ENCODE data around the gene SIGLEC12. TPM values are rescaled to one million over a fixed set of nuclear protein-coding genes. Genes with fewer than 3 reads are reported as not detected.
"Not testable (repeated sequence)": the region's sequence is repeated elsewhere in the genome, so short reads cannot be mapped to it uniquely, and the experiment has no call there.

Gene SIGLEC12
- total and polyA plus RNA-seq, 8 donors, result 0.12 to 0.19 (median 0.14) TPM; not detected in 5

DNA sequence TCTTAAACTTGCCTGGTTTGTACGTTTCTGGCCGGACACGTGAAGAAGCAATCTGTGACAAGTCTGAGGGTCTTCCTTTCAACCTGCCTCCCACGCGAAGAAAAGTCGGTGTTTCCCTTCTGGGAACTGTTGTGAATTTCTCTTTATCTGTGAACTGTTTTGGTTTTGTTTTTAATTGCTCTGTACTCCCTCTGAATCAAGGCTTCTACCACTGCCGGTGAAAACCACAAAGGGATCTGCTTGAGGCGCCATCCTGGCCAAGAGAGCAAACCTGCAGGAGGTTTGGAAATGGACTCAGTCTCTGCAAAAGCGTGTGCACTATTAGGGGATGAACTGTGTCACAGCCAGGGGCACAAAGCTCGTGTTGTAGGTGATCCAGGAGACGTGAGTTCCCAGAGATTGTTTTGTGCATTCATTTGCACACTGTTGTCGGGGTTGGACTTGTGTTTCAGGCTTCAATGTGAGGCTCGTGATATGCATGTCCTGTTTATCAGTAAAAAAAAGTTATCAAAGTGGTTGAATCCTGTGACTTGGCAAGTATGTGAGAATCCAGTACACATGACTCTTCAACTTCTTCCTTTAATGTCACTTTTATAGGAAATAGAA is 53.1 kb downstream of the SIGLEC12 start:
- no peaks in the 10 kb centered on the region for H3K9me3 ChIP-seq
- FAIRE-seq (no peak), ATAC-seq (no peak), DNase-seq (no peak)
- H3K27ac ChIP-seq, result no peak overlapping the region
- WGBS, 2 donors, result 48 to 55% methylated on average over 13 of the region's 13 CpGs
- no peak for TF ChIP-seq CTCF (IDR thresholded peaks at IDR 0.05)
- intact Hi-C loops (cut with DNase I), result no loop called here
- H3K27me3 ChIP-seq, result no peaks in the 10 kb centered on the region
- H3K36me3 ChIP-seq, result no peaks in the 10 kb centered on the region
- no peaks in the 10 kb centered on the region for H3K4me1 ChIP-seq
- no peak overlapping the region for H3K4me3 ChIP-seq

DNA sequence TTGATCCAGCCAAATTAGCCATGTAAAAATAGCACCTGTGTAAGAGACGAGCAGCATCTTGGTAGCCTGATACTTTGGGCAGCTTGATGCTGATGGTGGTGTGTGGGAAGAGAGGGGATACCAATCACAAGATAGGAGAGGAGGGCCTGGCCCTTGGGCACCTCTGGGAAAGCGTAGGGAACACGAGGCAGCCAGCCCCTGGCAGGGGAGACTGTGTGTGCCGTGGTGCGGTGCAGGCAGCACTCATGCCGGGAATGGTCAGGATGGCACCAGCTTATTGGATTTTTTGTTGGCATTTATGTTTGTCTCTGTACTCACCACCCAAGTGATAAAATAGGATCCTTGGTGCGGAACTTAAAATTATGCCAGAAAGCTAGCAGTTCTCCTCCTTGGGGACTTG is 53.6 kb downstream of the SIGLEC12 start:
- DNase-seq (no peak), ATAC-seq (no peak), FAIRE-seq (no peak)
- Histone ChIP-seq H3K9me3 (no peaks in the 10 kb centered on the region), H3K4me1 (no peaks in the 10 kb centered on the region), H3K27ac (no peak overlapping the region), H3K4me3 (no peak overlapping the region), H3K36me3 (no peaks in the 10 kb centered on the region), H3K27me3 (no peaks in the 10 kb centered on the region)
- 58 to 64% methylated on average over 7 of the region's 7 CpGs for WGBS, 2 donors
- TF ChIP-seq CTCF (IDR thresholded peaks at IDR 0.05), result no peak
- intact Hi-C loops (cut with DNase I), result no loop called here

GRCh38 chr19:51447510-51447909 is 54.1 kb downstream of the SIGLEC12 start:
- intact Hi-C loops (cut with DNase I); ATAC-seq; H3K36me3 ChIP-seq; DNase-seq; FAIRE-seq; H3K9me3 ChIP-seq; H3K27ac ChIP-seq; H3K27me3 ChIP-seq; H3K4me3 ChIP-seq; H3K4me1 ChIP-seq: not testable (repeated sequence)
- 56 to 71% methylated on average over 3 of the region's 3 CpGs for WGBS, 2 donors

DNA sequence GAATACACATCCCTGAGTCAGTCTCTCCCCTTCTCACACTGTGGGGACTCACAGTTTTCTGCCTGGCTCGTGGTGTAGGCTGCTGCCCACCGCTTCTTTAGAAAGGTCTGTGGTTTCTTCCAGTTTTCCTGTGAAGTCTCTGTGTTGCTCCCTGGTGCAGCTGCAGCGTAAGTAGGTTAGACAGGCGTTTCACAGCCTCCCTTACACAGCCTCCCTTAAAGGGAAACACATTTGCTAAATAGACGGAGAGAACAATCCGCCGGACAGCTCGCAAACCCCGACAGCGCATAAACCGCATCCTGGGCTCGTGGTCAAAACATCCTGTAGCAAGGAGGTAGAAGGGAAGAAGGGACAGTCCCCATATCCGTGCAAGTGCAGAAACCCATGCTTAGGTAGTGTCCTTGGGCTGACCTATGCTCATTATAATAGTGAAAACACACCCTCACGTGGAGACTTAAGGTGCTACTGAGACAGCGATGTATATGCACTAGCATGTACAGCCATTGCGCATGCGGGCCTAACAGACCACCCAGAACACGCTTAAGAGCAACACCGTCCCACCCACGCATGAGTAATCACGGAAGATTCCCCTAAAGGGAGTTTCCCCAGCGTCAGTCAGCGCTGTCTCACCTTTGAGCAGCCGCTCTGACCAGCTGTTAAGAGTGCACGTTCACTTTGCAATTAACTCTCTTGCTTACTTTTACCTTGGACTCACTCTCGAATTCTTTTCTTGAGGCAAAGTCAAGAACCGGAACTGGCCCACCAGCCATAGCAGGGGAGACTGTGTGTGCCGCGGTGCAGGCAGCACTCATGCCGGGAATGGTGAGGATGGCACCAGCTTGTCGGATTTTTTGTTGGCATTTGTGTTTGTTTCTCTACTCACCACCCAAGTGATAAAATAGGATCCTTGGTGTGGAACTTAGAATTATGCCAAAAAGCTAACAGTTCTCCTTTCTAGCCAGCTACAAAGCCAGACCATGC is 59.9 kb downstream of the SIGLEC12 start:
- DNase-seq, result no peak
- Histone ChIP-seq H3K27ac (no peak overlapping the region), H3K4me3 (no peak overlapping the region), H3K36me3 (no peaks in the 10 kb centered on the region), H3K9me3 (no peaks in the 10 kb centered on the region), H3K4me1 (no peaks in the 10 kb centered on the region), H3K27me3 (peaks cover 0 to 17% (median 0%) of the 10 kb centered on the region in 4 donors)
- peak in 2 of 4 donors; percentile 43 to 46 for ATAC-seq
- no peak for FAIRE-seq
- TF ChIP-seq CTCF (IDR thresholded peaks at IDR 0.05), result no peak
- WGBS, 2 donors, result 49 to 60% methylated on average over 30 to 31 of the region's 31 CpGs
- intact Hi-C loops (cut with DNase I), result no loop called here

Other genes starting within 250 kb of the SIGLEC12 start
- gene IGLON5, start 190.2 kb downstream of the SIGLEC12 start, total RNA-seq, result under 1 TPM in 2 of 6 donors, not detected in 4; 0.06 to 0.09 TPM
- under 1 TPM; 0.07 to 0.08 TPM for gene IGLON5, start 190.2 kb downstream of the SIGLEC12 start, polyA plus RNA-seq
- gene VSIG10L, start 159.7 kb downstream of the SIGLEC12 start, total RNA-seq, result 1 to 10 TPM in 1 of 6 donors, under 1 TPM in 4, not detected in 1; 0.16 to 1.1 (median 0.35) TPM
- gene VSIG10L, start 159.7 kb downstream of the SIGLEC12 start, polyA plus RNA-seq, result under 1 TPM; 0.94 to 0.99 TPM
- gene ETFB, start 135.4 kb downstream of the SIGLEC12 start, total RNA-seq, result 10 to 100 TPM; 34.0 to 50.2 (median 45.0) TPM
- 10 to 100 TPM; 56.3 to 77.4 TPM for gene ETFB, start 135.4 kb downstream of the SIGLEC12 start, polyA plus RNA-seq
- gene CLDND2, start 132.8 kb downstream of the SIGLEC12 start, total RNA-seq, result 1 to 10 TPM in 1 of 6 donors, under 1 TPM in 4, not detected in 1; 0.46 to 1.5 (median 0.61) TPM
- gene CLDND2, start 132.8 kb downstream of the SIGLEC12 start, polyA plus RNA-seq, result 1 to 10 TPM; 4.3 to 7.7 TPM
- 1 to 10 TPM in 3 of 6 donors, under 1 TPM in 1, not detected in 2; 0.98 to 2.1 (median 1.3) TPM for gene NKG7, start 129.1 kb downstream of the SIGLEC12 start, total RNA-seq
- gene NKG7, start 129.1 kb downstream of the SIGLEC12 start, polyA plus RNA-seq, result under 1 TPM; 0.56 to 0.80 TPM
- not detected for gene LIM2, start 113.8 kb downstream of the SIGLEC12 start, total RNA-seq
- not detected for gene LIM2, start 113.8 kb downstream of the SIGLEC12 start, polyA plus RNA-seq
- gene C19orf84, start 111.2 kb downstream of the SIGLEC12 start, total RNA-seq, result not detected
- gene C19orf84, start 111.2 kb downstream of the SIGLEC12 start, polyA plus RNA-seq, result not detected
- gene SIGLEC10, start 84.2 kb downstream of the SIGLEC12 start, total RNA-seq, result 10 to 100 TPM in 1 of 6 donors, 1 to 10 TPM in 3, under 1 TPM in 2; 0.08 to 10.1 (median 2.8) TPM
- under 1 TPM; 0.52 to 0.53 TPM for gene SIGLEC10, start 84.2 kb downstream of the SIGLEC12 start, polyA plus RNA-seq
- 1 to 10 TPM in 1 of 6 donors, under 1 TPM in 3, not detected in 2; 0.12 to 3.8 (median 0.23) TPM for gene SIGLEC8, start 43.3 kb downstream of the SIGLEC12 start, total RNA-seq
- under 1 TPM; 0.07 to 0.19 TPM for gene SIGLEC8, start 43.3 kb downstream of the SIGLEC12 start, polyA plus RNA-seq
- not detected for gene CEACAM18, start 23.3 kb downstream of the SIGLEC12 start, total RNA-seq
- gene CEACAM18, start 23.3 kb downstream of the SIGLEC12 start, polyA plus RNA-seq, result not detected
- under 1 TPM in 3 of 6 donors, not detected in 3; 0.16 to 0.67 (median 0.31) TPM for gene SIGLEC6, start 29.9 kb upstream of the SIGLEC12 start, total RNA-seq
- gene SIGLEC6, start 29.9 kb upstream of the SIGLEC12 start, polyA plus RNA-seq, result under 1 TPM in 1 of 2 donors, not detected in 1; 0.21 TPM
- gene ZNF175, start 69.5 kb upstream of the SIGLEC12 start, total RNA-seq, result 1 to 10 TPM; 3.0 to 8.0 (median 4.6) TPM
- 1 to 10 TPM; 2.0 to 2.6 TPM for gene ZNF175, start 69.5 kb upstream of the SIGLEC12 start, polyA plus RNA-seq
- under 1 TPM in 1 of 6 donors, not detected in 5; 0.37 TPM for gene SIGLEC5, start 128.6 kb upstream of the SIGLEC12 start, total RNA-seq
- gene SIGLEC5, start 128.6 kb upstream of the SIGLEC12 start, polyA plus RNA-seq, result under 1 TPM; 0.05 to 0.11 TPM
- 1 to 10 TPM in 4 of 6 donors, under 1 TPM in 1, not detected in 1; 0.37 to 5.0 (median 1.6) TPM for gene SIGLEC14, start 145.0 kb upstream of the SIGLEC12 start, total RNA-seq
- gene SIGLEC14, start 145.0 kb upstream of the SIGLEC12 start, polyA plus RNA-seq, result under 1 TPM; 0.12 to 0.27 TPM
- 10 to 100 TPM in 1 of 6 donors, 1 to 10 TPM in 5; 3.8 to 12.4 (median 5.9) TPM for gene SPACA6, start 191.5 kb upstream of the SIGLEC12 start, total RNA-seq
- 10 to 100 TPM; 27.2 to 29.4 TPM for gene SPACA6, start 191.5 kb upstream of the SIGLEC12 start, polyA plus RNA-seq
- gene HAS1, start 222.2 kb upstream of the SIGLEC12 start, total RNA-seq, result under 1 TPM in 4 of 6 donors, not detected in 2; 0.06 to 0.58 (median 0.36) TPM
- gene HAS1, start 222.2 kb upstream of the SIGLEC12 start, polyA plus RNA-seq, result 1 to 10 TPM in 1 of 2 donors, under 1 TPM in 1; 0.54 to 1.3 TPM

All from pancreas (tissue), 10 donors.